Upper lobe of left lung (tissue), 6 donors: ENCODE data around the gene EDN2. TPM values are rescaled to one million over a fixed set of nuclear protein-coding genes. Genes with fewer than 3 reads are reported as not detected.

Experiments used
- ATAC-seq, 2 donors: fragments of 200-7000 bp; cut with Tn5 transposase; one replicate each; pipeline ENCODE4 v1.9.1; 2022; ENCODE audit warnings: mild to moderate bottlenecking in 2 of 2, moderate library complexity in 2 of 2; ENCODE audit not compliant: low FRiP score in 2 of 2
- DNase-seq, 2 donors: peaks; one replicate each; pipeline ENCODE4 v3.0.0-alpha.2; 2019 to 2020
- H3K27ac ChIP-seq, 4 donors: fragments of 200-600 bp; sonication (generic); one replicate each; pipeline ENCODE4 v1.5.1; 2016 to 2019
- H3K27me3 ChIP-seq, 4 donors: fragments of 200-600 bp; sonication (generic); one replicate each; pipeline ENCODE4 v1.5.1; 2017 to 2019
- H3K36me3 ChIP-seq, 4 donors: fragments of 200-600 bp; sonication (generic); one replicate each; pipeline ENCODE4 v1.5.1; 2016 to 2019
- H3K4me1 ChIP-seq, 4 donors: fragments of 200-600 bp; sonication (generic); one replicate each; pipeline ENCODE4 v1.5.1; 2018 to 2019
- H3K4me3 ChIP-seq, 4 donors: fragments of 200-600 bp; sonication (generic); one replicate each; pipeline ENCODE4 v1.5.1; 2017 to 2019; ENCODE audit warnings: mild to moderate bottlenecking in 2 of 4, moderate library complexity in 1 of 4
- H3K9me3 ChIP-seq, 4 donors: fragments of 200-600 bp; sonication (generic); one replicate each; pipeline ENCODE4 v1.5.1; 2018 to 2019
- CTCF ChIP-seq, 6 experiments: fragments of 450-650 bp in 4 of 6; fragments of 200-600 bp in 2 of 6; sonication (generic) in 2 of 6; IDR thresholded peaks; one replicate each; pipeline ENCODE4 v1.5.1; 2016 to 2019; ENCODE audit warnings: antibody characterized with exemption in 6 of 6
- EP300 ChIP-seq, 4 donors: sonication (generic); formaldehyde crosslinking; IDR thresholded peaks; one replicate each; pipeline ENCODE4 v1.5.1; 2017; ENCODE audit warnings: antibody characterized with exemption in 4 of 4, control low read depth in 2 of 4
- POLR2A ChIP-seq, 4 donors: fragments of 450-650 bp; IDR thresholded peaks; one replicate each; pipeline ENCODE4 v1.5.1; 2016 to 2017; ENCODE audit warnings: antibody characterized with exemption in 4 of 4, mild to moderate bottlenecking in 2 of 4
- POLR2AphosphoS5 ChIP-seq, 2 donors: sonication (generic); formaldehyde crosslinking; IDR thresholded peaks; one replicate each; pipeline ENCODE4 v1.5.1; 2017; ENCODE audit warnings: antibody characterized with exemption in 2 of 2
- WGBS, 2 donors: methylation state at CpG; one replicate each; pipeline ENCODE4 v1.1.5; 2017 to 2018; 5-methylcytosine and 5-hydroxymethylcytosine counted together
- total RNA-seq, 6 donors: library from RNA; depleted of rRNA in 4 of 6; stranded (reverse); fragments of >200 nt in 4 of 6; gene quantifications; one replicate each; pipeline versions ENCODE4 v1.1.0 to v1.2.1, GENCODE V29; 2016 to 2021
- donor health status: DM: no; HTN: no; CAD: no; lungs with moderate emphysema.
- donor health status: DM: no; HTN: yes; CAD: no; lungs with severe emphysema.

EDN2 gene
- total RNA-seq, 6 donors from 2014 or later: 0.49 to 4.0 (median 0.77) TPM; not detected in 3

DNA sequence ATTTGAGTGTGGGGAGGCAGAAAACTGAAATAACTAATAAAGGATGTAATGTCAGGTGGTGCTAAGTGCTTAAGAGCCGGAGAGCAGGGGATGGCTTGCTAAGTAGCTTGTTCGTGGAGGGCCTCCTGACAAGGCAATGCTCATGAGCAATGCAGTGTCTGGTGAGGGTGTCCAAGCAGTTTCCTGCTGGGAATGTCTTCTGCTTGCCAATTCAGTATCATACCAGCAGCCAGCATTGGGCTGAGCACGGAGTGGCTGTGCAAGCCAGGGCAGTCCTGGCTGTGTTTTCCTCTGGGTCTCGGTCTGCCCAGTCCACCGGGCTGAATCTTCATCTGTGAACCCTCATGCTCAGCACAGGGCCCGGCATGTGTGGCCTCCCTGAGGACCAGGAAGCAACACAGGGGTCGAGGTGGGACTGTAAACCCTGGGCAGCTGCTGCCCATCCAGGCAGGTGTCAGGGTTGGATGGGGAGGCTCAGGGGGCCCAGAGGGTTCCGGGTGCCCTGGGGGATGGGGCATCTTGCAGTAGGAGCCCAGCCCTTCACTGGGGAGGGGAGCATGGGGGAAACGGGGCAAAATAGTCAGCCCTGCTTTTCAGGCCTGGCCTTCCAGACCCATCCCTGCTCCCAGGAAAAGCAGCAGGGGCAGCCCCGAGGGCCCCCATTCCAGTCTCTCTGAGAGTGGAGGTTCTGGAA, 27.5 kb downstream of the EDN2 start:
- ATAC-seq (peak in 1 of 2 donors; percentile 24), DNase-seq (no peak)
- H3K9me3 ChIP-seq: no peaks in the 10 kb centered on the region
- no peaks in the 10 kb centered on the region for H3K36me3 ChIP-seq
- TF ChIP-seq POLR2A (IDR thresholded peaks at IDR 0.05) (no peak), POLR2AphosphoS5 (IDR thresholded peaks at IDR 0.05) (no peak), CTCF (IDR thresholded peaks at IDR 0.05) (no peak), EP300 (IDR thresholded peaks at IDR 0.05) (no peak)
- no peaks in the 10 kb centered on the region for H3K4me1 ChIP-seq
- WGBS, 2 donors: 83 to 86% methylated on average over 5 to 9 of the region's 10 CpGs
- H3K4me3 ChIP-seq: no peak overlapping the region
- no peak overlapping the region for H3K27ac ChIP-seq
- H3K27me3 ChIP-seq: no peaks in the 10 kb centered on the region

DNA sequence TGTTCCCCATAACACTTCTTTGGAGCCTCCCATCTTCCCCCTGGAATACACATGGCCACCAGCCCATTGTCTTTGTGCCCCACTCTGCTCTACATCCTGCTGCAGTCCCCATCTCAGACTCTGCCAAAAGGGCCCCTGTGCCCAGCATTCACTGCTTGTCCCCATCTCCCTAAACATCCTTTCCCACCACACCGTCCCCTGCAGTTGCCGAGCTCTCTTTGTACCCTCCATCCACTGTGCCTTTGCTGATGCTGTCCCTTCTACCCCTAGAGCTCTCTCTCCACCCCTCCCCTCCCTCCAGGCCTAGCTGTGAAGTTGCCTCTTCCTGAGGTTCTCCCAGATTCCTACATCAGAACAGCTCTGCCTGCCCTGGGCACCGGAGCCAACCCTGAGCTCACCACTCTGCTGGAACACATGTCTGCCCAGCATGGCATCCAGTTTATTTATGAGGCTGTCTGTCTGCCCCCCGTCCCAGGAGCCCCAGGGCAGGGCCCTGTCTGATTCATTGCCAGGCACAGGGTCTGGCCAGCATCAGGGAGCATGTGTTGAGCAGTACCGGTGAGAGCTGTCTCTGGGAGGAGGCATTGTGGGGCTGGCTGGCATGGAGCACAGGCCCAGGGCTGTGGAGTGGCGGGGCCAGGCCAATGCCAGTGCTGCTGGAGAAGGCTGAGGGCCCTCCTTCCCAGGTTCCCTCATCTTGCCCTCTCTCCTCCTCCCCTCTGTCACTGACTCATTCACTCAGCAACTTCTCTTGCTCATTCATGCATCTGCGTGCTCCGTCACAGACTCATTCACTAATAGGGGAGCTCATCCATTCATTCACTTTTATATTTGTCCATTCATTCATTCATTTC, 28.8 kb downstream of the EDN2 start:
- H3K27me3 ChIP-seq: no peaks in the 10 kb centered on the region
- H3K9me3 ChIP-seq: no peaks in the 10 kb centered on the region
- H3K27ac ChIP-seq: no peak overlapping the region
- H3K4me1 ChIP-seq: no peaks in the 10 kb centered on the region
- 90% methylated on average over 6 to 8 of the region's 8 CpGs for WGBS, 2 donors
- TF ChIP-seq POLR2A (IDR thresholded peaks at IDR 0.05) (no peak), CTCF (IDR thresholded peaks at IDR 0.05) (no peak), EP300 (IDR thresholded peaks at IDR 0.05) (no peak), POLR2AphosphoS5 (IDR thresholded peaks at IDR 0.05) (no peak)
- no peak overlapping the region for H3K4me3 ChIP-seq
- no peak for ATAC-seq
- H3K36me3 ChIP-seq: no peaks in the 10 kb centered on the region
- no peak for DNase-seq

DNA sequence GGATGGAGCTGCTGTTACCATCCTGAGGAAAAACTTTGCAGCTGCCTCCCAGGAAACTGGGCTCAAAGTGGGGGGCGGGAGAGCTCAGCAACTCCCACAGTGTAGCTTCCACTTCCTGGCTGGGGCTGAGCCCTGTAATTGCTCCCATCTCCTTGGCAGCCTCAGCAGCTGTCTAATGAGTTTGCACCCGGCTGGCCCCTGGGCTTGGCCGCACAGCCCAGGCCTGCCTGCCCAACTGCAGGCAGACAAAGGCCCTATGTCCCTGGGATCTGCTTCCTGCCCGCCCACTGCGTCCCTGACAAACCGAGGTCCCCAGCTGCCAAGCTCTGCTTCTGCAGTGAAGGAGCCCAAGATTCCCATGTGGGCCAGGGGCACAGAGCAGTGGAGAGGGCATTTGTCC, 30.1 kb downstream of the EDN2 start:
- no peaks in the 10 kb centered on the region for H3K9me3 ChIP-seq
- no peak for ATAC-seq
- WGBS, 2 donors: 60 to 85% methylated on average over 1 to 6 of the region's 6 CpGs
- DNase-seq: peak in 1 of 2 donors; percentile 64
- no peaks in the 10 kb centered on the region for H3K36me3 ChIP-seq
- H3K27me3 ChIP-seq: no peaks in the 10 kb centered on the region
- no peak overlapping the region for H3K27ac ChIP-seq
- no peak for TF ChIP-seq POLR2A (IDR thresholded peaks at IDR 0.05)
- no peak for TF ChIP-seq POLR2AphosphoS5 (IDR thresholded peaks at IDR 0.05)
- TF ChIP-seq CTCF (IDR thresholded peaks at IDR 0.05): no peak
- TF ChIP-seq EP300 (IDR thresholded peaks at IDR 0.05): no peak
- H3K4me1 ChIP-seq: no peaks in the 10 kb centered on the region
- no peak overlapping the region for H3K4me3 ChIP-seq

- no peaks in the 10 kb centered on the region for H3K4me1 ChIP-seq
- no peak for ATAC-seq
- no peak for DNase-seq
- 98% methylated on average over 11 of the region's 11 CpGs for WGBS, 2 donors
- TF ChIP-seq POLR2A (IDR thresholded peaks at IDR 0.05): no peak
- no peak for TF ChIP-seq POLR2AphosphoS5 (IDR thresholded peaks at IDR 0.05)
- TF ChIP-seq EP300 (IDR thresholded peaks at IDR 0.05): no peak
- TF ChIP-seq CTCF (IDR thresholded peaks at IDR 0.05): no peak
- no peak overlapping the region for H3K27ac ChIP-seq
- no peaks in the 10 kb centered on the region for H3K27me3 ChIP-seq
- no peaks in the 10 kb centered on the region for H3K9me3 ChIP-seq
- H3K36me3 ChIP-seq: no peaks in the 10 kb centered on the region
- H3K4me3 ChIP-seq: no peak overlapping the region
These were observed 31.7 kb downstream of the EDN2 start for GRCh38 chr1:41452704-41453290.
